Chondrocyte (in vitro differentiated cells): ENCODE data around the gene TBC1D22B. TPM values are rescaled to one million over a fixed set of nuclear protein-coding genes. Genes with fewer than 3 reads are reported as not detected.
A peak's percentile ranks its signal among the peaks of the same experiment; 100 is the strongest.

ENCODE experiments used
- DNase-seq: peaks from one replicate; pipeline ENCODE4 v3.0.0; 2021; ENCODE audit warnings: mixed read lengths, low spot score
- H3K27ac Mint-ChIP-seq: one replicate; pipeline ENCODE4 v1.8.0; 2021; ENCODE audit warnings: mild to moderate bottlenecking, moderate library complexity, mixed read lengths; ENCODE audit not compliant: unreplicated experiment
- H3K27me3 Mint-ChIP-seq: 2 replicates; pipeline ENCODE4 v1.8.0; 2021; ENCODE audit warnings: low read depth, mixed read lengths
- H3K36me3 Mint-ChIP-seq: 2 replicates; pipeline ENCODE4 v1.8.0; 2021; ENCODE audit warnings: low read depth, mixed read lengths
- H3K4me1 Mint-ChIP-seq: 2 replicates; pipeline ENCODE4 v1.8.0; 2021; ENCODE audit warnings: low read depth, mild to moderate bottlenecking, mixed read lengths
- H3K4me3 Mint-ChIP-seq: one replicate; pipeline ENCODE4 v1.8.0; 2021; ENCODE audit warnings: mild to moderate bottlenecking, moderate library complexity, mixed read lengths; ENCODE audit not compliant: unreplicated experiment
- H3K9me3 Mint-ChIP-seq: 2 replicates; pipeline ENCODE4 v1.8.0; 2021; ENCODE audit warnings: low read depth, mixed read lengths
- total RNA-seq: library from RNA; stranded (reverse); gene quantifications from 3 replicates; pipeline ENCODE4 v1.2.1, GENCODE V29; 2021
- TF ChIP-seq, protein P1 (sequence below): fragments of 200-600 bp; sonication (generic); IDR thresholded peaks from 2 replicates; pipeline ENCODE4 v1.5.0; 2021; ENCODE audit warnings: antibody characterized with exemption, mild to moderate bottlenecking, moderate library complexity

The TBC1D22B gene
- total RNA-seq, 1 donor from 2014 or later: 11.5 TPM

DNA sequence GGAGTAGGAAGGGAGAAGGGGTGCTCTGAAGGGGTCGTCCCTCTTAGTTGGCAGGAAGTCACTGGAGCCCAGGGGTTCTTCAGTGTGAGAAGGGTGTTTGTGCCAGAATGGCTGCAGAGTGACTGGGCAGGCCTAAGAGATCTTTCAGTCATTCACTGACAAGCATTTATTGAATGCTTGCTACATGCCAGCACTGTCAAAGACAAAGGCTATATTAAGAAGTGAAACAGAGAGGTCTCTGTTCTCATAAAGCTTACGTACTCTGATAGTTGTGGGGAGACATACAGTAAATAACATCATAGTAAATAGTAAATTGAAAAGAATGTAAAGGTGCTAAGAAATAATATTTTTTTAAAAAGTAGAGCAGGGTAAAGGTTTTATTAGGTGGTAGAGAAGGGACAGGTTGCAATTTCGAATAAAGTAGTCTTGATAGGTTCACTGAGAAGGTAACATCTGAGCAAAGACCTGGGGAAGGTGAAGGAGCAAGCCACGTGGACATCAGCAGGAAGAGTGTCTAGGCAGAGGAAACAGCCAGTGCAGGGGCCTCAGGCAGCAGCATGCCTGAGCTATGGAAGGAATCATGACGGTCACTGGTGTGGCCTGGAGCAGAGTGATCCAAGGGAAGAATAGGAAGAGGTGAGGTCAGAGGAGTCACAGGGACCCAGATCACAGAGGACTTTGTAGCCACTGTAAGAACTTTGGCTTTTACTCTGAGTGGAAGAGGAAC lies 59.9 kb downstream of the TBC1D22B start:
- Mint-ChIP-seq H3K4me3 (no peak overlapping the region), H3K27me3 (no peaks in the 10 kb centered on the region), H3K36me3 (peaks cover 17% of the 10 kb centered on the region), H3K4me1 (peaks cover 3% of the 10 kb centered on the region), H3K9me3 (no peaks in the 10 kb centered on the region), H3K27ac (no peak overlapping the region)
- no peak for DNase-seq
- TF ChIP-seq, protein P1, sequence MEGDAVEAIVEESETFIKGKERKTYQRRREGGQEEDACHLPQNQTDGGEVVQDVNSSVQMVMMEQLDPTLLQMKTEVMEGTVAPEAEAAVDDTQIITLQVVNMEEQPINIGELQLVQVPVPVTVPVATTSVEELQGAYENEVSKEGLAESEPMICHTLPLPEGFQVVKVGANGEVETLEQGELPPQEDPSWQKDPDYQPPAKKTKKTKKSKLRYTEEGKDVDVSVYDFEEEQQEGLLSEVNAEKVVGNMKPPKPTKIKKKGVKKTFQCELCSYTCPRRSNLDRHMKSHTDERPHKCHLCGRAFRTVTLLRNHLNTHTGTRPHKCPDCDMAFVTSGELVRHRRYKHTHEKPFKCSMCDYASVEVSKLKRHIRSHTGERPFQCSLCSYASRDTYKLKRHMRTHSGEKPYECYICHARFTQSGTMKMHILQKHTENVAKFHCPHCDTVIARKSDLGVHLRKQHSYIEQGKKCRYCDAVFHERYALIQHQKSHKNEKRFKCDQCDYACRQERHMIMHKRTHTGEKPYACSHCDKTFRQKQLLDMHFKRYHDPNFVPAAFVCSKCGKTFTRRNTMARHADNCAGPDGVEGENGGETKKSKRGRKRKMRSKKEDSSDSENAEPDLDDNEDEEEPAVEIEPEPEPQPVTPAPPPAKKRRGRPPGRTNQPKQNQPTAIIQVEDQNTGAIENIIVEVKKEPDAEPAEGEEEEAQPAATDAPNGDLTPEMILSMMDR: no peak

DNA sequence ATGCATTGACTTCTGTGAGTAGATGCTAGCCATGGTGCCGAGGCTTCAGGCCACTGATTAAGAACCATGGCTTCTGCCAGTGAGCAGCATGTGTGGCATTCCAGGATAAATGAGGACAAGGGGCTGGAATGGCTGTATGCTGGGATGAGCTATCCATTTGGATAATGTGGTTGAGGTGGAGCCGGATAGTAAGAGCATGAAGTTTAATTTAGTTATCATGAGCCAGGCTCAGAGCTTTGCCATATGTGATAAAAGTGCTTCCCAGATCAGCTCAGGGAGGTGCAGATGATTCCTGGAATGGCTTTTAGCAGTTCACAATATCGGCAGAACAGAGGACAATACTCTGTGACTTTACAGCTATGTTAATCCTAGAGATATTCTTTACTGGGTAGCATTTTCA lies 61.6 kb downstream of the TBC1D22B start:
- H3K4me1 Mint-ChIP-seq: peaks cover 20% of the 10 kb centered on the region
- TF ChIP-seq, protein P1: no peak
- H3K27ac Mint-ChIP-seq: no peak overlapping the region
- H3K4me3 Mint-ChIP-seq: no peak overlapping the region
- peaks cover 10% of the 10 kb centered on the region for H3K36me3 Mint-ChIP-seq
- H3K27me3 Mint-ChIP-seq: no peaks in the 10 kb centered on the region
- no peak for DNase-seq
- no peaks in the 10 kb centered on the region for H3K9me3 Mint-ChIP-seq

DNA sequence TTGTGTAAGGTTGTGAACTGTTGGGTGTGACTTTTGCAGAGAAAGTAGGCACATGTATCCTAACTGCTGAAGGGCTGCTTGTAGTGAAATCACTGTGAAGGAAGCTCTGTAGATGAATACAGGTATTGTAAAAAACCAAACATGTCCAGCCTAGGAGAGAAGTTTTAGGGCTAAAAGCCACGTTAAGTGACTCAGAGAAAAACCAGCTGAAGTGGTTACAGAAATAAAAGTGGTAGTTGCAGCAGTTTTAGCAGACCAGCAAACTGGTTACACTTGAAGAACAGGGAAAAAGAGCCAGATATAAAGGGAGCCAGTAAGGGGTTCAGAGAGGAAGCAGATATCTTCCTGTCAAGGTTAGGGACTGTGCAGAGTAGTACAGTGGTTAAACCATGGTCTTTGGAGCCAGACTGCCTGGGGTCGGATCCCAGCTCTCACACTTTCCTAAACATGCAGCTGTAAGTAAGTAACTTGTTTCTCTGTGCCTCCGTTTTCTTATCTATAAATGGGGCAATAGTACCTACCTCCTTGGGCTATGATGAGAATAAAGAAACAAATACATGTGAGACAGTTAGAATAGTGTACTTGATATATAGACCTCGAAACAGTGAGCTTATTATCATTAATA lies 62.4 kb downstream of the TBC1D22B start:
- H3K4me3 Mint-ChIP-seq: no peak overlapping the region
- H3K27ac Mint-ChIP-seq: peak overlapping the region; percentile 14
- no peak for DNase-seq
- TF ChIP-seq, protein P1: no peak
- H3K9me3 Mint-ChIP-seq: no peaks in the 10 kb centered on the region
- H3K36me3 Mint-ChIP-seq: peaks cover 4% of the 10 kb centered on the region
- peaks cover 25% of the 10 kb centered on the region for H3K4me1 Mint-ChIP-seq
- no peaks in the 10 kb centered on the region for H3K27me3 Mint-ChIP-seq

DNA sequence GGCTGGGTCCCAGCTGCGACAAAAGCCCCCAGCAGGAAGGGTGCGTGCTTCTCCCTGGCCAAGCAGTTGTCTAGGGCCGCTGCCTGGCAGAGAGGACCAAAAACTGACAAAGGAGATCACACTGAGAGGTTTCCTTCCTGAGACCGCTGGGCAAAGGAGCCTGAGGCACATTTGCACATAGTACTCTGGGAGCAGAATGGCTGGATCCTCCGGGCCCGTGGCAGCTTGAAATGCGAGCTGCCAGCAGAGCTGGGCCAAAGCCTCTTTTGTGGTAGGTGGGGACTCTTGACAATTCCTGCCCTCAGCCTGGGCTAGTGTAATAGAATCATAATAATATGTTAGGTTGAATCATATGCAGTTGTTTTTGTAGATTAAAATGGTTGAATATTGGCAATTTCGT lies 63.1 kb downstream of the TBC1D22B start:
- TF ChIP-seq, protein P1: no peak
- H3K4me3 Mint-ChIP-seq: no peak overlapping the region
- no peaks in the 10 kb centered on the region for H3K27me3 Mint-ChIP-seq
- DNase-seq: no peak
- peak overlapping the region; percentile 65 for H3K27ac Mint-ChIP-seq
- peaks cover 31% of the 10 kb centered on the region for H3K4me1 Mint-ChIP-seq
- H3K36me3 Mint-ChIP-seq: peaks cover 2% of the 10 kb centered on the region
- H3K9me3 Mint-ChIP-seq: no peaks in the 10 kb centered on the region

DNA sequence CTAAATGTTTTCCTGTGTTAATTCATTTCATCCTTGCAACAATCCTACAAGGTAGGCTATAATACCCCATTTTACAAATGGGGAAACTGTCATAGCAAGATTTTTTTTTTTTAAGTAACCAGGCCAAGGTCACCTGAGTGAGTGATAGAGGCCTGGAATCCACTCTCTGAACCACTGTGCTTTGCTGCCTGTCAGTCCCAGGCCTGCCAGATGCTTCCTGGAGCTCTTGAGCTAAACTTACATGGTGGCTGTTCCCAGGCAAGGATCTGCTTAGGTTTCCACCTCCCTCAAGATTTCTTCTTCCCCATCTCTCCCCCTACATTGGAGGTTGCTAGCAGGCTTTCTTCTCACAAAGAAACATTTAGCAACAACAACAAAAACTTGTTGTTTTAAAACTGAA lies 63.5 kb downstream of the TBC1D22B start:
- Mint-ChIP-seq H3K4me3 (no peak overlapping the region), H3K4me1 (peaks cover 35% of the 10 kb centered on the region), H3K36me3 (peaks cover 4% of the 10 kb centered on the region), H3K27me3 (no peaks in the 10 kb centered on the region), H3K27ac (peak overlapping the region; percentile 24), H3K9me3 (no peaks in the 10 kb centered on the region)
- no peak for DNase-seq
- TF ChIP-seq, protein P1: no peak
